HG03159 (cell line): ENCODE measurements around the gene TTC33.

ENCODE experiments used
- ATAC-seq: cut with Tn5 transposase; IDR thresholded peaks from one replicate; pipeline ENCODE4 v1.9.1; 2021; ENCODE audit warnings: mild to moderate bottlenecking, moderate library complexity; ENCODE audit not compliant: unreplicated experiment

Gene TTC33

DNA sequence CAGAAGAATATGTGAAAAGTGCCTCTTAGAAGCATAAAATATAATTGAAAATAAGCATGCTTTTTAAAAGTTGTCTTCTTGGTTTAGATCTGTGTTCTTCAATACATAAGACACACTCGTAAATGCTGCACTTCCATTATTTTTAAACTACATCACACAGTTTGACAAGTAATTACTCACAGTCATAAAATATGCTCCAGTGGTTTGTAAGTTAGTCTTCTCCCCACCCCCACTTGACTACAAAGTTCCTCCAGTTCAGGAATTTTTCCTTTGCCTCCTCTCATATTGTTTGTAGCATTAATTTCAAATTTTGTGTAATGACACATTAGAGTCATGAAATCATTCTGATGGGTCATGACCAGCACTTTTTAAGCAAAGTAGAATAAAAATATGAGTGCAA lies 136.3 kb downstream of the TTC33 start:
- ATAC-seq: no peak

DNA sequence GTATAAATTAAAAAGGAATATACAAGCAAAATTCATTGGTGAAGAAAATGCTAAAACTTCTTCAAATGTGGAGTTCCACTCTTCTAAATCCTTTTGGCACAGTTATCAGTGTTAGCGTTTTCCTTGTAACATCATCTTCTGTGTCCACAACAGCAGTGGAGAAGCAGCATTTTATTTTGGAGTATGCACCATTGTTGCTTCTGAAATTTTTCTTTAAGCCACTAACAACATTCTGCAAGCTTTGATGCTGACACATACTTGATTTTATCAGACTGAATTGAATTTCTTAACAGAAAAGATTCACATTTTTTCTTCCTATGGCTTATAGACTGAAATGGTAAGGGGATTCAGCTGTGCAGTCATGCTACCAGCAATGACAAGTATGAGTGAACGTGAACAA lies 136.8 kb downstream of the TTC33 start:
- no peak for ATAC-seq

DNA sequence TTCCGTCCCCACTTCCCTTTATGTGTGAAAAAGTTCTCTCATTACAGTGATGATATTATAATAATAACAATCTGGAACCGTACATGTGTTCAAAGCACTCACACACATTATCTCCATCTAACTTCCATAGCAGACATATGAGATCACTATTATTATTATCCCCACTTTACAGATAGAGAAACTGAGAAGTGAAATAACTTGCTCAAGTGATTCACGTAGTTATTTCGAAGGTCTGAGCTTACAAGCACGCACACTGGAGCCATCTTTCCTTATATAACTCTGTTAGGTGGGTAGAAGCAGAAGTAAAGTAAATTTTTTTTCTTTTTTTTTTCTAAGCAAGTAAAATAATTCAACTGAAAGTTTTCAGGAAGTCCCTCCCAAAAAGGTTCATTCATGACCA lies 139.0 kb downstream of the TTC33 start:
- ATAC-seq: no peak

DNA sequence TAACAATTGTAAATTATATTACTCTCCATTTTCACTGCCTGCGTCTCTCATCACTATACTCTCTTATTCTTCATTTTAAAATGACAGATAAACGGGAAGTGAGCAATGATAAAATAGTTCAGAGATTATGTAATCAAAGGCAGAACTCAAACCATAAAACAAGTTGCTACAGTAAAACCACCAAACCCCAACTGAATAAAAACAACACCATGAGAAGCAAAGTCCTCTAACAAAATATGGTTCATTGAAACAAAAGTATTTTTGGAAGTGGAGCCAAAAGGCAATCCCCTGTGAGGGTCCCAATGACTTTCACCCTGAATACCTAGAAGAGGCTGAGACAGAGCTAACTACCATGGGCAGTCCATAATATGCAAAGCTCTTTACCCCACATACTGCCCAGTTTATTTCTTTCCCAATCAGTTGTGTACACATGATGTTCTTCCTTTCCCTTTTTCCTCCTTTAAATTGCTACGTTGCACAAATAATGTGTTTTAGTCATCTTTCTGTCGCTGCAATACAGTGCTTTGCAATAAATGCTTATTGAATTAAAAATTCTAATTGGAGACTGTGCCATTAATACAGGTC lies 140.1 kb downstream of the TTC33 start:
- no peak for ATAC-seq

DNA sequence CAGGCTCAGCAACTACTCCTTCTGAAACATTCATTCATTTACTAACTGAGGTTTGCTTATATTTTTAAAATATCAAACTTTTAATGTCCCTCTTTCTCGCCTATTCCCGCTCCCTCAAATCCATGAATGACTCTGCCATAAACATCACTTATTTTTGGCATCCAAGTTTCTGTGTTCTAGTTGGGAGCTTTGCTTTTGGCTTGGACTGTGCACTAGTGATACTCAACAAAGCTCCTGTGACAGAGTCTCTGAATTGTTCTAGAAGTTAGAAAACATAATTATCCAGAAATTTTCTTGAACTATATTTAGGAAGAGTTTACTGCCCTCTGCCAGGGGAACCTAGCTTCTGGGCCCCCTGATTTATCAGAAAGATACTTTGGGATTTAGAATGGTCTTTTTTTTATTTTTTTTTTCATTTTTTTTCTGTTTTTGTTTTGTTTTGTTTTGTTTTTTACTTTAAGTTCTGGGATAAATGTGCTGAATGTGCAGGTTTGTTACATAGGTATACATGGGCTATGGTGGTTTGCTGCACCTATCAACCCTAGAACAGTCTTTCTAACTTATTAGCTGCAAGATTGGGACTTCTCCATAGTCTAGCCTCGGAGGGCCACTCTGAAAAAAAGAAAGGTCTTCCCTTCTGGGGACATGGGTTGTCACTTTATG lies 140.7 kb downstream of the TTC33 start:
- ATAC-seq: no peak

DNA sequence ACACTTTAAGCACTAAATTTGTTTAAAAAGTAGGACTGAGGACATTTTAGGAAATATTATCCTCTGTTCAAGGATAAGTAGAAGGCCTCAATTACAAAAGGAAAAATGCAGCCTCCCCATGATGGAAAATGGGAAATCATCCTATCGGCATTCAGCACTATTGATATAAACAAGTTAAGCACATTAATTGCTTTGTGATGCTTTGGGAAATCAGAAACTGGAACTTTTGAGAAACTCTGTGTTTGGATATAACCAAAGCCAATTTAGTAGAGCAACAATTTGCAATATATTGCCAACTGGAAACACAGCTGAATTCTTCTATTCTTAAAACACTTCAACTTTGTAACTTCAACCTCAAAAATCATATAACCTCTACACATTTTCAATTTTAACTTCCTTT lies 141.3 kb downstream of the TTC33 start:
- ATAC-seq: no peak

DNA sequence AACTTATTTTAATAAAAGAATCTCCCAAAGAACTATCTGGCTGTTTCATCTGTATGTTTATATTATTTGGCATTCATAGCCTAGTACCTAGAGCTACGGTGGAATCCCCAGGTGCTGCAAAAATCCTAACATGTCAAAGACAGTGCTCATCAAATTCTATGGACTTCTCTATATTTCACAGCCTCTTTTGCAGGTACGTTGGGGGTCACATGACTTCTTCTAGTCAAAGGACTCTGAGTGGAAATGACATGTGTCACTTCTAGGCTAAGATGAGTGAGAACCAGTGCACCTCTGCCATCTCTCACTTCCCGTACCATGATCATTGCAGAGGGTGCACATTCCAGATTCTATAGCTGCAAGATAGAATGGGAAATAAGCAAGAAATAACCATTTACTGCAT lies 148.6 kb downstream of the TTC33 start:
- no peak for ATAC-seq

DNA sequence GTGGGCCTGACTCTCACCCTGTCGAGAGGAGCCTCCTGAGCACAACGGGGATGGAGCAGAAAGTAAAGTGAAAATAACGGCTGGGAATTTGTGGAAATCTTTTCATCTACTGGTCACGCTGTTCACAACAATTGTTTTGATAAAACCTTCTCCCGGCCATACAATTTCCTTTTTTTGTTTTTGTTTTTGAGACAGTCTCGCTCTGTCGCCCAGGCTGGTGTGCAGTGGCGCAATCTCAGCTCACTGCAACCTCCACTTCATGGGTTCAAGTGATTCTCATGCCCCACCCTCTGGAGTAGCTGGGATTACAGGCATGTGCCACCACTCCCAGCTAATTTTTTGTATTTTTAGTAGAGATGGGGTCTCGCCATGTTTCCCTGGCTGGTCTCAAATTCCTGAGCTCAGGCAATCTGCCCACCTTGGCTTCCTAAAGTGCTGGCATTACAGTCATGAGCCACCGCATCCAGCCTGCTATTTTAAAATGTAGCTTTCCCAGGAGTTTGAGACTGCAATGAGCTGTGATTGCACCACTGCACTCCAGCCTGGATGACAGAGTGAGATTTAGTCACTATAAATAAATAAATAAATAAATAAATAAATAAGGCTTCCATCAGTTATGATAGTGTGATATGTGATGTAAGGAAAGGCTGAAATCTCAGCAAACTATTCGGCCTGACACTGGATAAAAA lies 149.5 kb downstream of the TTC33 start:
- no peak for ATAC-seq

DNA sequence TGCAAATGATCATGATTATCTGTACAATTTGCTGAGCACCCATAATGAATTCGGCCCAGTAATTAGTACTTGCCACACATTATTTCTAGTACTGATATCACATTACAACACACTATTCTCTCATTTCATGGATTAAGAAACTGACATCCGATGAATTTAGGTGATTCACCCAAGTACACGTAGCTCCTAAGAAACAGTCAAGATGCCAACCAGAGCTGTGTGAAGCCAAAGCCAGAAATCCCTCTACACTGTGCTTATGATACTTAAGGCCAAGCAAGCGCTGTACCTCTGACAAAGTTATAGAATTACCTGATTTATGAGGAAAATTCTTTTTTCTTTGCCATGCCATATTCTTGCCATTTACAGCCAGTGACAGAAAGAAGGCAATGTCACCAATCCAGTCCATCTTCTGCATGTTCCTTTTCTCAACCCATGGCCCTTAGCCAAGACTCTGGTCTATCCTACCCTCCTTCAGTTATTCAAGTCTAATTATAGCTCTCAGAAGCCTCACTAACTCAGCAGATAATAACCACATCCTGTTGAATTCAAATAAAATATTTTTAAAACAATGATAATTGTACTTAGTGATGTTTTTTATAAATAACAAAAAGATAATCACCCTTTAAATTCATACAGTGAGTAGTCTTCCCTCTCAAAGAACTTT lies 150.3 kb downstream of the TTC33 start:
- ATAC-seq: no peak

DNA sequence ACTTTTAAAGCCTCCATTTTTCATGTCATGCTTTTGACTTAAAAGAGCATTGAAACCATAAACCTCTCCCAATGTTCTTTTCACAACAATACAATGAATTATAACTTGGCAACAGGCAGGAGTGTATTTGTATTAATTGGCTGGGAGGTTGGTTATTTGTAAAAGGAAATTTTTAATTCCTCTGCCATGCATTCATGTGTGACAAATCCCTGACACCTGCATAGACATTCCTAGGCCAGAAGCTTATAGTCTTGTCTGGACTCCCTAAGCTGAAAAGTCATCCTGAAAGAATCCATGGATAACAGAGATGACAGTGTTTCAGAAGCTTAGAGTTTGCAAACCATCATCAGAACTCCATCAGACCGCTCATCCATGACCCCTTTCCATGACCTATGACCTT lies 152.4 kb downstream of the TTC33 start:
- no peak for ATAC-seq

DNA sequence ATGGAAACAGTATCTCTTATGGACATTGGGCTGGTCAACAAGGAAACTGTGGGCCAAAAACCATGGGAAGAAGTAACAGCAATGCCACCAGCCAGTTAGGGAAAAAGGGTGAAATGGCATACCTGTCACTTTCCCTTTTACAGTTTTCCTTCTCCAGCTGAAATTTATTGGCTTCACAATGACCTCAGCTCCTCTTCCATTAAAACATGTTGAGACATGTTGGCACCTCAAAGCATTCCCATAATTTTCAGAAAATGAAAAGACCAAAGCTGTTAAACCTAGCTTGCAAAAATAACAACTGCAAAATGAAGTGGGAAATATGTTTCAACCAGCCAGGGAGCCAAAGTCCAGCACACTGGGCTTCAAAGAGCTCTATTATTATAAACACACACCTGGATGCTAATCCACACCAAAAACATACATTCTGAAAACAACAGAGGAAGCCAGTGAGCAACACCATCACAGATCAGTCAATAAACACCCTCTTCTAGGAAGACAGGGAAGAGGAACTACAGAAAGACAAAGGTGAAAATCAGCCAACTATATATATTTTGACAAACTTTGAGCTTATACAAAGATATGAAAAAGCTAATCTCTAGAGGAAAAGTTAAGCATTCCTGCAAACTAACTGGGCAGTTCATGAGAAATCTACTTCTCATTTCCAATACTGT lies 154.4 kb downstream of the TTC33 start:
- ATAC-seq: no peak

DNA sequence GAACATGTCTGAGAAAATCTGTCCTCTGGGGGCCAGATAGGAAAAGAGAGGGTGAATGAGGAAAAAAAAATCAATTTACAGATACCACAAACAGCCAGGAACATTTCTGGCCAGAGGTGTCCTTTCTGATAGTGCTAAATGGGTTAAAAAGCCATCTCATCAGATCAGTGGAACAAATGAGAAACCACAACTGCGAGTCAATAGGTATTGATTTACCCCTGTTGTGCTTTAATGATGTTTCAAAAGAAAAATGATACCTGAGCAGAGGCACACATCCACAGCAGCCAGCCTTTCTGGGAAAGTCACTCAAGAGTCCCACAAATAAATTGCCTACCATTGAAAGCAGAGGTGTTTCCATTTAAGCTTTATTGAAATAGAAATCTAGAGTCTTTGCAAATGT lies 155.4 kb downstream of the TTC33 start:
- no peak for ATAC-seq

DNA sequence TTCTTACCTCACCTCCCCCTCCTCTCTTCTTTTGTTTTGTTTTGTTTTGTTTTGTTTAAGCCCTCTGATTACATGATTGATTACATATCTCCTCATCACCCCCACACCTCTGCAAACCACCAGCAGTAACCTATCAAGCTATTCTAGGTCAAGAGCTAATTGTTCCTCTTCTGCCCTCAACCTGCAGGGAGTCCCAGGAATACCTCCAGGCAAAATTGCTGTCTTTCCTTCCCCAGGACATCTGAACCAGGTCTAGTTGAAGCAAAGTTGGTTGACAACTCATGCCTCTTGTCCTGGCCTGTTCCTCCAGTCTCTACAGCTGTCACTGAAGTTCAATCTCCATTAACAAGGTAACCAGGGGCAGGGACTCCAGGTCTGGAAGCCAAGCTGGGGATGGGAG lies 156.1 kb downstream of the TTC33 start:
- ATAC-seq: no peak

DNA sequence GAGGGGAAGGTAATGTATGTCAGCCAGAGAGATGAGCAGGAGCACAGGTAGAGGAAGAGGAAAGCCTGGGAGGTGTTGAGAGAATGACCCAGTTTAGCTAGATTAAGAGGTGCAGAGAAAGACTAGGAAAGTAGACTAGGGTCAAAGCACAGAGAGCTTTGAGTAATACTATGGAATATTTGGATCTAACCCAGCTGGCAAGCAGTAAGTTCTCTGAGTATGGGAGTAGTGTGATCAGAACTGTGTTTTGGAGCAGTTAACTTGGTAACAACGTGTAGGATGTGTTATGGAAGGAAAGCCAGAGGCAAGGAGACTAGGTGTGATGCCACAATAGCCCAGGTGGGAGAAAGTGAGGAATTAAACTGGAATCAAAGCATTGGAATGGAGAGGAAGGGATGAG lies 160.9 kb downstream of the TTC33 start:
- no peak for ATAC-seq

DNA sequence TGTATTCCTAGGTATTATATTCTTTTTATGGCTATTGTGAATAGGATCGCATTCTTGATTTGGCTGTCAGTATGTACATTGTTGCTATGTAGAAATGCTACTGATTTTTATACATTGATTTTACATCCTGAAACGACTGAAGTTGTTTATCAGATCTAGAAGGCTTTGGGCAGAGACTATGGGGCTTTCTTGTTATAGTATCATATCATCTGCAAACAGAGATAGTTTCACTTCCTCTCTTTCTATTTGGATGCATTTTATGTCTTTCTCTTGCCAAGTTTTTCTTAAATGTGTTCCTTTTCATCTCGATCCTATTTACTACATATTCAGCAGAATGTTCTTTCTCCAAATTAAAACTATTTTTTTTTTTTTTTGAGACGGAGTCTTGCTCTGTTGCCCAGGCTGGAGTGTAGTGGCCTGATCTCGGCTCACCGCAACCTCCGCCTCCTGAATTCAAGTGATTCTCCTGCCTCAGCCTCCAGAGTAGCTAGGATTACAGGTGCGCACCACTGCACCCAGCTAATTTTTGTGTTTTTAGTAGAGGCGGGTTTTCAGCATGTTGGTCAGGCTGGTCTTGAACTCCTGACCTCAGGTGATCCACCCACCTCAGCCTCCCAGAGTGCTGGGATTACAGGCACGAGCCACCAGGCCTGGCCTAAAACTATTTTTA lies 163.9 kb downstream of the TTC33 start:
- peak; percentile 97 for ATAC-seq

DNA sequence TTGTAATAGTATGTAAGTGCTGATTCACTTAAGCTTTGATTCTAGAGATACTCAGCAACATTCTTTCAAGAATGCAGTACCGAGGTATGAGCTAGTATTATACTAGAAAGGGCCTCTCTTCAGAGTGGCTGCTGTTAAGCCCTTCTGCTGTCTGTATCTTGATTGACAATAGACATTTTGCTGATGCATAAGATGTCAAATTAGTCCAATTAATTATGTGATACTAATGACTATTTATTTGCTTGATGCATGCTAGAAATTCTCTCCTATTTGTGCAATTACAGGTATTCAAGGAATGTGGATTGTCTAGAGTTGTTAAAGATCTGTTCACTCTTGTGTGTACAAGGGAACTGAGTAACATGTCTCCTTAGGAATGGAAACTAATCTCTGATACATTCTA lies 168.4 kb downstream of the TTC33 start:
- ATAC-seq: no peak

DNA sequence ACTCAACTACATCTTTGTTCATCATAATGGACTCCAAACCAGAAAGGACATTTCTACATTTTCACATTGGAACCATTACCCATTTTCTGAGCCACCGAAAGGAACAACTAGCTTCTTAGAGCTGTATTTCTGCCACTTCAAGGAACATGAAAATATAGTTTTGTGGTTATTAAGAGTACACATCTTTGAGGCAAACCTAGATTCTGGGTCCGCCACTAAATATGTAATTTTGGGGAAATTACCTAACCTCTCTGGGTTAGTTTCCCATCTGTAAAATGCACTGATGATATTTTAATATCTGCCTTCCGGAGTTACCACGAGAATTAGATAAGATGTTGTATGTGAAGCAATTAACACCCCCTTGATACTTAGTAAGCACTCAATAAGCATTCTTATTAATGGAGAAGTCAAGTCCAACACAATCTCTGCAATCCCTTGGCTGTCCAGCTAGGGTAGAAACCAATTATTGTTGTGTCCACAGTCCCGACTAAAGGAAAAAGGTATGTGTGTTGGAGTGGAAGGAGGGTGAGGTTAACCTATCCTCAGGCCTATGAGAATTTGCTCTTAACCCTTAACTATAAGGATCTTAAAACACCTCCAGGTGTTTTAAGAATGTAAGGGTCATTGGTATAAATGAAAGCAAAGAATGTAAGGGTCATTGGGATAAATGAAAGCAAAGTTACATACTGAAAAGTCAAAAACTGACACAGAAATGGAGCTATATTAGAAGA lies 170.1 kb downstream of the TTC33 start:
- no peak for ATAC-seq

DNA sequence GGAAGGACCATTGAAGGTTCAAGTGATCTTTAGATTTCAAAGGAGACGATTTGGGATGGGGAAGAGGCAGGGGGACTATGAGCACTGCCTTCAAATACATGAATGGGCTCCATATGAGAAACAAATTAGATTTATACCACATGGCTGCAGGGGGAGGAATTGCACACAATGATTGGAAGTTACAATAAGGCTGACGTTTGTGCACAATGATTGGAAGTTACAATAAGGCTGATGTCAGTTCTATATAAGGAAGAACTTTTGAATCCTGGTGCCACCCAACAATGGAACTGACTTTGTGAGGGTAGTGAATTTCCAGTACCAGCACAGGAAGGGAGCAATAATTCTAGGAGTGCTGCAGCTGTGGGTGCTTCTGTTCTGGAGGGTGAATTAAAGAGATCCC lies 171.7 kb downstream of the TTC33 start:
- ATAC-seq: no peak

DNA sequence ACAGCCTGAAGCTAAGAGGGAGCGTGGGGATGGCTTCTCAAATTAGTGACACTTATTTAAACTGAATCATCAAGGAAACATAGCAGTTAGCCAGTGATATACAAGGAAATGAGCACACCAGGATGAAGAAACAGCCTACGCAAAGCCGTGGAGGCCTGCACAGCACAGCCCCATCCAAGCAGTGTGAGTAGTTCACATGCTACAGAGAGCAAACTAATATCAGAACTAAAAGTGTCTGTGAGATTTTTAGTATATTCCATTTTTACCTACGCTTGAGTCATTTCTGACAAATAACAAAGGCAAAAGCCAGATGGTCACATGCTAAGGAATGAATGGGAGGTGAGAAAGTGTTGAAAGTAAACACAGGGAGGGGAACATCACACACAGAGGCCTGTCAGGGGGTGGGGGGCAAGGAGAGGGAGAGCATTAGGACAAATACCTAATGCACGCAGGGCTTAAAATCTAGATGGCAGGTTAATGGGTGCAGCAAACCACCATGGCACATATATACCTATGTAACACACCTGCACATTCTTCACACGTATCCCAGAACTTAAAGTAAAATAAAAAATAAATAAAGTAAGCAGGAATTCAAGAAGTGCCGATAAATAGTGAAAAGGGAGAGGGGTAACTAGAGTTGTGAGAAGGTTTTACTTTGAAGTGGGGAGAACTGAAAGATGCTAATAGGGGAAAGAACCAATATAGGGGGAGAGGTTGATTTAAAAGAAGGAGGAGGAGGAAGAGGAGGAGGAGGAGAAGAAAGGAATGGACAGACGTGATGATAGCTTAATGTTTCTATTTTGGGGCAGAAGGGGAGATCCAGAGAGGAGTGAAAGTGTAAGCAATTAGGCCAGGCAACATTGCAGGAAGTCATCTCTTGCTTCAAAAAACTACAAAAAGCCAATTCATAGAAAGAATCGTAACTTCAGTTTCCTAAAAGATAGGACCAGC lies 177.0 kb downstream of the TTC33 start:
- ATAC-seq: peak; percentile 90
